ENCODE data around the gene AP1M2. TPM values are rescaled to one million over a fixed set of nuclear protein-coding genes. Genes with fewer than 3 reads are reported as not detected.
A peak's percentile ranks its signal among the peaks of the same experiment; 100 is the strongest.
"Not testable (repeated sequence)": the region's sequence is repeated elsewhere in the genome, so short reads cannot be mapped to it uniquely, and the experiment has no call there.

The AP1M2 gene
- total RNA-seq, 1 donor from 2014 or later, result 3.0 TPM

DNA sequence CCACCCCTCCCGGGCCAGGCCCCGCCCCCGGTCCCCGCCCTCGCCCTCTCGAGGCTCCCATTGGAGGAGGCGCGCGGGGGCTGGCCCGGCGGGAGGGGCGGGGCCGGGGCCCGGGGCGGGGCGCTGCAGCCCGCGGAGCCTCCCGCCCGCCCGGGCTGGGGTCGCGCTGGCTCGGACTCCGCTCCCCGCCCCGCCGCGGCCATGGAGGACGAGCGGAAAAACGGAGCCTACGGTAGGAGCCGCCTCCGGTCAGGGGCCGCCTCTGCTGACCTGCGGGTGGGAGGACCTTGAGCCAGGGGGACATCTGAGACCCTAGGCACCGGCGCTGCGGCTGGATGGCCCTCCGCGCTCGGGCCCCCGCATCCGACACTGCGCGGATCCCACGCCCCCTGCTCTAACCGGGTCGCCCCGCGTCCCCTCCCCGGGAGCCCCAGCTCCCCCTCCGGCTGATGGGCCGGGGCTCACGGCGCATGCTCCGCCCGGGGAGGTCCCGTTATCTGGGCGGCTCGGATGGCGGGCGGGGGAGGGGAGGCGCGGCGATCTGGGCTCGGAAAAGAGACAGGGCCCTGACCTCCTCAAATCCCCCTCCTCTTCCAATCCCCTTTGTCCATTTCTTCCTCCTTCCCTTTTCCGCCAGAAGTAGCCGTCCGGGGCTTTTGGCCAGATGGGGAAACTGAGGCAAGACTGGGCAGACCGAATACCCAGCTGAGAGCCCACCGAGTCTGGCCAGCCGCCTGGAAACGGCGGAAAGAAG lies 15.4 kb upstream of the AP1M2 start:
- no peak for DNase-seq (ENCODE audit: extremely low read depth, low read depth, low spot score)

GRCh38 chr19:10601999-10602329 lies 14.9 kb upstream of the AP1M2 start:
- DNase-seq (ENCODE audit: extremely low read depth, low read depth, low spot score), result no peak

DNA sequence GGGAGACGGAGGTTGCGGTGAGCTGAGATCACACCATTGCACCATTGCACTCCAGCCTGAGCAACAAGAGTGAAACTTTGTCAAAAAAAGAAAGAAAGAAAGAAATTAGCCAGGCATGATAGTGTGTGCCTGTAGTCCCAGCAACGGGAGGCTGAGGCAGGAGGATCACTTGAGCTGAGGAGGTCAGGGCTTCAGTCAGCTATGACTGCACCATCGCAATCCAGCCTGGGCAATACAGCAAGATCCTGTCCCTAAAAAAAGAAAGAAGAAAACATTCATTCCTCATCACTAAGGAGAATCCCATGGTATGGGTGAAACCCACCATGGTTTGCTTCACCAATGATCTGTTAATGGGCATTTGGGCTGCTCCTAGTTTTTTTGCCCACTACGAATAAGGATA lies 13.0 kb upstream of the AP1M2 start:
- no peak for DNase-seq (ENCODE audit: extremely low read depth, low read depth, low spot score)

- DNase-seq (ENCODE audit: extremely low read depth, low read depth, low spot score), result no peak
These were observed 6.9 kb upstream of the AP1M2 start for GRCh38 chr19:10593820-10594637.

DNA sequence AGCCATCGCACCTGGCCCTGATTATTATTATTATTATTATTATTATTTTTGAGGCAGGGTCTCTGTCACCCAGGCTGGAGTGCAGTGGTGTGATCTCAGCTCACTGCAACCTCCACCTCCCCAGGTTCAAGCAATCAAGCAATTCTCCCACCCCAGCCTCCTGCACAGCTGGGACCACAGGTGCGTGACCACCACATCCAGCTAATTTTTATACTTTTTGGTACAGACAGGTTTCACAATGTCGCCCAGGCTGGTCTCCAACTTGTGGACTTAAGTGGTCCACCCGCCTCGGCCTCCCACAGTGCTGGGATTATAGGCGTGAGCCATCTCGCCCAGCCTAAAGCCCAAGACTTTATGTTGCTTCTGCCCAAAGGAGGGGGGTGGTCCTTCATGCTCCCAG lies 6.0 kb upstream of the AP1M2 start:
- DNase-seq (ENCODE audit: extremely low read depth, low read depth, low spot score), result no peak

- no peak for DNase-seq (ENCODE audit: extremely low read depth, low read depth, low spot score)
These were observed 683 bp upstream of the AP1M2 start for GRCh38 chr19:10587839-10588150.

GRCh38 chr19:10586396-10586795 lies 716 bp downstream of the AP1M2 start:
- no peak for DNase-seq (ENCODE audit: extremely low read depth, low read depth, low spot score)

DNA sequence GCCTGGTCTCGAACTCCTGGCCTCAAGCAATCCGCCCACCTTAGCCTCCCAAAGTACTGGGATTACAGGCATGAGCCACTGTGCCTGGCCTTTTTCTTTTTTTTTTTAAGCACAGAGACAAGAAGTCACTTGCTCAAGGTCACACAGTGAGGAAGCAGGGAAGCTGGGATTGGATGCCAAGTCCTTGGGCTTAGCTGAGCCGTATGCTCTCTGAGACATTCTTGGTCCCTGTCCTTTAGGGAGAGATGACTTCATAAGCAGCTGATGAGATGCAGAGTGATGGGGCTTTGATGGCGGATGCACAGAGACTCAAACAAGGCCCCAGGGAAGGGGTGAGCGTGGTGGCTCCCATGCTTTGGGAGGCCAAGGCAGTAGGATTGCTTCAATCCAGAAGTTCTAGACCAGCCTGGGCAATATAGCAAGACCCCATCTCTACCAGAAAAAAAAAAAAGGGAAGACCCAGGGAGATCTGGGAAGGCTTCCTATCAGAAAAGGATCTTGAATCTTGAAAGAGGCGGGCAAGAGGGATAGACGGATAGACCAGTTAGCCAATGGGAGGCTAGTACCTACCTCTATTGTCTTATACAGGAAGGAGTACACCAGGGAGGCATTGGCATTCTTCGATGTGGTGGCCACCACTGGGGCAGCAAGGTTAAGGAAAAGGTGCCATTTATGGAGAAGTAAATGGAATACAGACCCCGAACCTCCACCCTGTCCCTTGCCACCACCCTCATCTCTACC lies 3.9 kb downstream of the AP1M2 start:
- DNase-seq (ENCODE audit: extremely low read depth, low read depth, low spot score), result no peak

DNA sequence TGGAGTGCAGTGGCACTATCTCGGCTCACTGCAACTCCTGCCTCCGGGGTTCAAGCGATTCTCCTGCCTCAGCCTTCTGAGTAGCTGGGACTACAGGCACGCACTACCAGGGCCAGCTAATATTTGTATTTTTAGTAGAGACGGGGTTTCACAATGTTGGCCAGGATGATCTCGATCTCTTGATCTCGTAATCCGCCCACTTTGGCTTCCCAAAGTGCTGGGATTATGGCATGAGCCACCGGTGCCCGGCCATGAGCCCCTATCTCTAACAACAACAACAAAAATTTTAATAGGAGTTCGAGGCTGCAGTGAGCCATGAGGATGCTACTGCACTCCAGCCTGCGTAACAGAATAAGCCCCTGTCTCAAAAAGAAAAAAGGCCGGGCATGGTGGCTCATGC lies 5.0 kb downstream of the AP1M2 start:
- DNase-seq (ENCODE audit: extremely low read depth, low read depth, low spot score), result no peak

DNA sequence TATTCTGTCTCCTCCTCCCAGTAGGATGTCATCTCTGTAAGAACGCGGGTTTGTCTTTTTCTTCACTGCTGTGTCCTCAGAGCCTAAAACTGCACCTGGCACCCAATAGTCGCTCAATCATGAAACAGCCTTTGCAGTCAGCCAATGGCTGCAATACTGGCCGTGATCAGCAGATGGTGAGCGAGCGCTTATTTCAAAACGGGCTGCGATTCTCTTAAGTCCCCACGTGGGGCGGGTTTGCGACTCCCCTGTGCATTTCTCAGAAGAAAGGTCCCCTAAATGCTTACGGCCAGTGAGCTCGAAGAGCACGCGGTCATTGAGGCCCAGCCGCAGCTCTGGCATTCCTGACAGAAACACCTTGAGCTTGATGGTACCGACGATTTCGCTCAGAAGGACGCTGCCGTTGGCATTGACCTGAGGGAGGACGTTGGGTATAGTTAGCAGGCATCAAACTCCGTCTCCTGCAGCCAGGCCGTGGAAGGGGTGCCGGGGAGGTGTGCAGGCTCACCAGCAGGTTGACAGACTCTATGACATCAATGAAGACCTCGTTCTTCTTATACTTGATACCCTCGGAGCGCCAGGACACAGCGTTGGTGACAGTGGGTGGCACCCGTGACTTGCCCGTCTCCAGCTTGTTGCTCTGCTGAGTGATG lies 6.0 kb downstream of the AP1M2 start:
- DNase-seq (ENCODE audit: extremely low read depth, low read depth, low spot score), result peak; percentile 84

DNA sequence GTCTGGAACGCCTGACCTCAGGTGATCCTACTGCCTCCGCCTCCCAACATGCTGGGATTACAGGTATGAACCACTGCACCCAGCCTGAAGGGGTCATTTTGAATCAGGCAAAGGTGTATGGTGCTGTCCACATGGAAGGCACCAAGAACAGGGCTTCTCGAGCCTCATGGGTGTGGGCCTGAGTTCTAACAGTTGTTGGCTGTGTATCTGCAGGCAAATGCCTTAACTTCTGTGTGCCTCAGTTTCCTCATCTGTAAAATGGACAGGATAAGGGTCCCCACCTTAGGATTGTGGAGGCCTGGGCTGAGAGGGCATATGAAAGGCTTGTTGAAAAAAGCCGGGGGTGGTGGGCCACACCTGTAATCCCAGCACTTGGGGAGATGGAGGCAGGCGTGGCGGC lies 9.2 kb downstream of the AP1M2 start:
- no peak for DNase-seq (ENCODE audit: extremely low read depth, low read depth, low spot score)

DNA sequence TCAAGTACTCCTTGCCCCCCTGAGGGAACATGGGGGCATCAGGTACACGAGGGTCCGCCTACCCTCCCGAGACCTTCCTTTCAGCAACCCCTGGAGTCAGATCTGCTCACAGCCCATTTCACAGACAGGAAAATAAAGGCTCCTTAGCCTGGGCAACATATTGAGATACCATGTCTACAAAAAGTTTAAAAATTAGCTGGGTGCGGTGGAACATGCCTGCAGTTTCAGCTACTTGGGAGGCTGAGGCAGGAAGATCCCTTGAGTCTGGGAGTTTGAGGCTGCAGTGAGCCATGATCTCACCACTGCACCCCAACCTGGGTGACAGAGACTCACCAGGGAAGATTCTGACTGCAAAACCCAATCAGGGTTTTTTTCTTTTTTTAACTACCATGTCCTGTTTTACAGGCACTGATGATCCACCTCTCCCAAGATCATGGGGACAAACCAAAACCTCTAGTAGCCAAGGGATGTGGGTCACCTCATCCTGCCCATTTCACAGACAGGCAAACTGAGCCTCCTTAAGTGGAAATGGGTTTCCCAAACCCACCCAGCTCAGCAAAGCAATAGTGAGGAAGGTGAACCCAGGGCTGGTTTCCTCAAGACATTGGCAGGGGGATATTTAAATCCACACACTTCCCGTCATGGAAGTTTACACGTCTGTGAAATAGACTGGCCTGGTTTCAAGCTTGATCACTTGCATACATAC lies 11.9 kb downstream of the AP1M2 start:
- DNase-seq (ENCODE audit: extremely low read depth, low read depth, low spot score), result no peak

DNA sequence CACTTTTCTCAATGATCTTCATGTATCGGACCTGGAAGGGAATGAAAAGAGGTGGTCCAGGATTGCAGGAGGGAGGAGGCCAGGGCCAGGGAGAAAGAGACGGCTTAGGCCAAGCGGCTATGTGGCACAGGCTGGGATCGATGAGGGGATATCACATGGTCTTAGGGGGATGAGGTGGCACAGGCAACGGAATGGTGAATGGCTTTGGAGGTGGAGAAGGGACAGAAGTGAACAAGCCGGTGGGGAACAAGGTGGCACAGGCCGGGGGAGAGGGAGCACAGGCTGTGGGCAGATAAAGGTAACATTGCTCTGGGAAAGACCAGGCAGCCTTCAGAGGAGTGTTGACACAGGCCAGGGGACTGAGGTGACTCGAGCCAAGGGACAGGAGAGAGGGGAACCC lies 12.7 kb downstream of the AP1M2 start:
- DNase-seq (ENCODE audit: extremely low read depth, low read depth, low spot score), result no peak

DNA sequence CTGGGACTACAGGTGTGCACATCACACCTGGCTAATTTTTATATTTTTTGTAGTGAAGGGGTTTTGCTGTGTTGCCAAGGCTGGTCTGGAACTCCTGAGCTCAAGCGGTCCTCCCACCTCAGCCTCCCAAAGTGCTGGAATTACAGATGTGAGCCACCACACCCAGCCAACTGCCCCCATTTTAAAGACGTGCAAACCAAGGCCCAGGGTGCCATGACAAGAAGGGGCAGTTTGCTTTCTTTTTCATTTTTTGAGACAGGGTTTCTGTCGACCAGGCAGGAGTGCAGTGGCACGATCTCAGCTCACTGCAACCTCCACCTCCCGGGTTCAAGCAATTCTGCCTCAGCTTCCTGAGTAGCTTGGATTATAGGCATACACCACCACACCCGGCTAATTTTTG lies 13.3 kb downstream of the AP1M2 start:
- DNase-seq (ENCODE audit: extremely low read depth, low read depth, low spot score), result not testable (repeated sequence)

DNA sequence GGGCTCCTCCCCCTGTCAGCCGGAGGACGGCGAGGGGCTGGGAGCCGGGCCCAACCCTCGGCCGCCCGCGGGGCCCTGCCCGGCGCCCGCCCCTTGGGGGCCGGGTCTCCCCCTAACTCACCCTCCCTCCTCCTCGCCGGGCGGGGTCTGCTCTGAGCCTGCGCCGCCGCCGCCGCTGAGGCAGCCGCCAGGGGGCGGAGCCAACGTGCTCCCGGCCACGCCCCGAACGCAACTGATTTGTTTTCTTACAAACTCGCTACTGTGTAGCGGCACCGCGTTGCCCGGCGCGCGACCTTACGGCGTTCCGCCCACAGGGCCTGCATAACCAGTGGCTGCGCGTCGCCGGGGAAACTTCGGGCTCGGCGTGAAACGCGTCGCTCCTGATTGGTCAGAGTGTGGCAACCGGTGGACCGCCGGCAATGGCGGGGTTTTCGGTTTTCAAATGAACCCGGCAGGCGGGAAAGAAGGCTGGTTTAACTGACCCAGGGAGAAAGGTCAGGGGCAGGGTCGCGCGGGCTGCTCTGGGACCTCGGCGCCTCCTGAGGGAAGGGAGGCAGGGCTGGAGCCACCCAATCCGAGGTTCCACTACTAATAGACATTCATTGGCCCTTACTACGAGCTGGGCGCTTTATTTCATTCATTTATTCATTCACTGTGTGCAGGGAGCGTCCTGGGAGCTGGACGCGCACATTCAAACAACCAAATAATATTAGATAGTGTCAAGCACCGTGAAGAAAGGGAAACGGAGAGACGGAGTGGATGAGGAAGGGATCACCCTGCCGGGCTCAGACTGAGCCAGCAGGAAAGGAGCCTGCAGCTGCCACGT lies 18.1 kb downstream of the AP1M2 start, which contains the start of gene CDKN2D:
Gene CDKN2D, minus strand, starts transcription at position 154 of the 826 bp plus-strand sequence. CDS start 326 bp downstream, outside the sequence.
- DNase-seq (ENCODE audit: extremely low read depth, low read depth, low spot score), result peak; percentile 91

- no peak for DNase-seq (ENCODE audit: extremely low read depth, low read depth, low spot score)
These were observed 18.9 kb downstream of the AP1M2 start for GRCh38 chr19:10568062-10568825.

DNA sequence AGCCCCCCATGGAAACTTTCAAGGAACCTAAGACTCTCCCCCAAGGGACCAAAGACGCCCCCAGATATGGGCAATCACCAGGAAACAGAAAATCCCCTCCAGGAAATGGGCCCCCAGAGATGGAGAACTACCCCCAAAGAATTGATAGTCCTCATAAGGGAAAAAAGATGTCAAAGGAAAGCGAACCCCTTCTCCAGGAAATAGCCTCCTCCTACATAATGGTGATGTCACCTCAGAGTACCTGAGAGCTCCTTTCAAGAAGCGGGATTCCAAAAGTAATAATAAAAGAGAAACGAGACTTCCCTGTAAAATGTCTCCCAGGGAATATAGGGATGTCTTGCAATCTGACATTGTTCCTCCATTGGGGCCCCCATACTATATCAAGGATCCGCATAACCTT lies 19.5 kb downstream of the AP1M2 start:
- no peak for DNase-seq (ENCODE audit: extremely low read depth, low read depth, low spot score)

DNA sequence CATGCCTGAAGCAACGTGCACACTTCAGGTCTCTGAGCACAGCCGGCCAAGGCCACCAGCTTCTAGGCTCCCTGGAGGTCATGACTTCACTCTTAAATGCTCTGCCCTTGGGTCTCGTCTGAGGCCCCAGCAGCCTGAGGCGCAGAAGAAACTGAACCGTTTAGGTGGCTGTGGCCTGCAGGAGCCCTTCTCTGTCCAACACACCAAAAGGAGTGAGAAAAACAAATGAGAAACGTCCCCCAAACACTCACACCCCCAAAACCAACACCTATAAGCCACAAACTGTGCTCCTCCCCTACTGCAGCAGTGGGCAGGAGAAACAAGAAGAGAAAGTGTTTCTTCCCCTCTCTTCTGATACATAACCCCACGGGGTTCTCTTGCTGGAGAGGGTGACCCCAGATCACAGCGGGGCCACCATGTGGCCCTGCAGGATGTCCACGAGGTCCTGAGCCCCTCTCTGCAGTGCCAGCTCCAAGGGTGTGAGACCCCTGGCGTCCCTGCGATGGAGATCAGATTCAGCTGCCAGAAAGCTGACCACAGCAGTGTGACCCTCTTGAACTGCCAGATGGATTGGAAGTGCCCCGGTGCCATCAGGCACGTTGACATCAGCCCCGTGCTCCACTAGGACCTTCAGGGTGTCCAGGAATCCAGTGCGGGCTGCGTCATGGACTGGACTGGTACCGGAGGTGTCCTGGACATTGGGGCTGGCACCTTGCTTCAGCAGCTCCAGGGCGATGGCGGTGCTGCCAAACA lies 20.3 kb downstream of the AP1M2 start:
- no peak for DNase-seq (ENCODE audit: extremely low read depth, low read depth, low spot score)

DNA sequence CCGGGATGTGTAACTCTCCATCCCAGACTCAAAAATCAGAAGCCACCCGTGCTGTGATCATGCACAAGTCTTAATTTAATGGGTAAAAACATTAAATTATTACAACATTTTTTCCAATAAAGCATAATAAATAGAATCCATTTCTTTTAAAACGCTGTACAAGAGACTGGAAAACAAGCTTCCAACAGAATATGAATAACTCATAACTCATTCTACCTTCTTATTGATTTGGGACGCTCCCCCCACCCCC lies 20.8 kb downstream of the AP1M2 start:
- DNase-seq (ENCODE audit: extremely low read depth, low read depth, low spot score), result no peak
